ENCODE results near the gene ODAD4. TPM values are rescaled to one million over a fixed set of nuclear protein-coding genes. Genes with fewer than 3 reads are reported as not detected.

ODAD4 gene
- polyA plus RNA-seq, 1 experiment, result 0.56 TPM

DNA sequence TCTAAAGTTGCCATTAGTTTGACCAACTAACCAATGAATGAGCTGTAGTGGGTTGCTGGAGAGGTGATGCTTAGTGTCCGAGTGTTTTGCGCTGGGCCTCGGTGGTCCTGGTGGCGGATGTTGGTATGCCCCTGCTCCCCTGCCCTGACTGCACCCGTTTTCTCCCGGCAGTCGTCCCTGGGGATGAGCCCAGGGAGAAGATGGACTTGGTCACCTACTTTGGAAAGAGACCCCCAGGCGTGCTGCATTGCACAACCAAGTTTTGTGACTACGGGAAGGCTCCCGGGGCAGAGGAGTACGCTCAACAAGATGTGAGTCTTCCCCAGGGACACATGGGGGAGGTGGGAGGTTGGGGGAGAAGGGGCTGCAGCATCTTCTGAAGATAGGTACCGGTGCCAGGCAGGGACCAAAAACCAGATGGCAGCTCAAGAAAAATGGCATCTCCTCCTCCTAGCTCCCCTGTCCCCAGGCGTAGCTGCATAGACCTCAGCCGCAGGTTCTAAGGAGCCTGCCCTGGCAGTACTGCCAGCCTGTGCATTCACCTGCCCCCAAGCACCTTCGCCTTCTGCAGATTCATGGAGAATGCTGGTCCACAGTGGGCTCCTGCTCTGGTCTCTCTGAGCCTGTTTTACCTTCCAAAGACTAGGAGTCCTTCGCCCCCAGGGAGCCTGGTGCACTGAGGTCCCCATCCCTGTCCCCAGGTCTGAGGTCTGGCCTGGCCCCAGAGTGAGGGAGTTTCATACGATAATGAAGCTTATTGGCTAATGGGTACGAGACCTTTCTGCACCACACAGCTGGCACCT lies 41.5 kb downstream of the ODAD4 start:
- H3K27ac ChIP-seq (ENCODE audit: low read depth, low read length), result no peak overlapping the region
- H3K27me3 ChIP-seq (ENCODE audit: control insufficient read depth, insufficient read depth, low read length), result no peaks in the 10 kb centered on the region
- DNase-seq (ENCODE audit: low read depth, low spot score), result no peak
- H3K9me3 ChIP-seq (ENCODE audit: control insufficient read depth, insufficient read depth, low read length), result peaks cover 7% of the 10 kb centered on the region; the same call in 1 of the 2 replicates
- TF ChIP-seq, protein P1, sequence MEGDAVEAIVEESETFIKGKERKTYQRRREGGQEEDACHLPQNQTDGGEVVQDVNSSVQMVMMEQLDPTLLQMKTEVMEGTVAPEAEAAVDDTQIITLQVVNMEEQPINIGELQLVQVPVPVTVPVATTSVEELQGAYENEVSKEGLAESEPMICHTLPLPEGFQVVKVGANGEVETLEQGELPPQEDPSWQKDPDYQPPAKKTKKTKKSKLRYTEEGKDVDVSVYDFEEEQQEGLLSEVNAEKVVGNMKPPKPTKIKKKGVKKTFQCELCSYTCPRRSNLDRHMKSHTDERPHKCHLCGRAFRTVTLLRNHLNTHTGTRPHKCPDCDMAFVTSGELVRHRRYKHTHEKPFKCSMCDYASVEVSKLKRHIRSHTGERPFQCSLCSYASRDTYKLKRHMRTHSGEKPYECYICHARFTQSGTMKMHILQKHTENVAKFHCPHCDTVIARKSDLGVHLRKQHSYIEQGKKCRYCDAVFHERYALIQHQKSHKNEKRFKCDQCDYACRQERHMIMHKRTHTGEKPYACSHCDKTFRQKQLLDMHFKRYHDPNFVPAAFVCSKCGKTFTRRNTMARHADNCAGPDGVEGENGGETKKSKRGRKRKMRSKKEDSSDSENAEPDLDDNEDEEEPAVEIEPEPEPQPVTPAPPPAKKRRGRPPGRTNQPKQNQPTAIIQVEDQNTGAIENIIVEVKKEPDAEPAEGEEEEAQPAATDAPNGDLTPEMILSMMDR (IDR thresholded peaks at IDR 0.05; ENCODE audit: low read depth, low read length), result no peak
- H3K4me3 ChIP-seq (ENCODE audit: low read depth, low read length), result no peak overlapping the region
- ChIA-PET POLR2A (no interaction called here), CTCF (interaction anchor here (1.2 kb wide), 1 partner anchor 129 kb away, joined by 3 read pairs; no protein-coding TSS in a partner anchor)

DNA sequence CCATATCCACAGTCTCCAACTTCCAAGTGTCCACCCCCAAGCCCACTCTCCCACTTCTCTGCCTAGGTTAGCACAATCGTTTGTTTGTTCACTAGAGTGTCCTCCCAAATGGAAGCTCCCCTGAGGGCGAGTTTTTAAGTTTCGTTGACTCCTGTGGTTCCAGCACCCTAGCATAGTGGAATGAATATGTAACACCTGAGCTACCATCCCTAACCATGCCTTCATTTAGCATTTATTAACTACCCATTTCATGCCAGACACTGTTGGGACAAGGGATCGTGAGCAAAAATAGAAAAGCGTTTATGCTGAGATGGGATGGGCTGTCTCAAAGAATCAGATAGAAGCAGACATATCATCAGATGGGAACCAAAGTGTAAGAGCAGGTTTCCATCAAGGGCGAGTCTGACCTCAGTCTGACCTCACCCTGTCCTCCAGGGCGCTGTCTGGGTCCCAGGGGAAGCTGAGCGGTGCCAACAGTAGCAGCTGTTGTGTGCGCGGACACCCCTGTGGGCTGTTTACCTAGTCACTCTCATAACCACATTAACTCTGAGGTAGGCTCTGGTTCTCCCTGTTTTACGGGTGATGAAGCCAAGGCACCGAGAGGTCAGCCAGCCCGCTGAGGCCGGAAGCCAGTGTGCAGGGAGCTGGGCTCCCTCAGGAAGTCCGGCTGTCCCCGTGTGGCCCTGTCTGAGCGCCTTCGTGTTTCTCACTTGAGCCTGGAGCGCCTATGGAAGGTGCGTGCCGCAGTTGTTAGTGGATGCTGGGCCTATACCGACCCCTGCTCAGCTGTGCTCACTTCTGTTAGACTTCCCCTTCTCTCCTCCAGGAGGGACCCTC lies 42.4 kb downstream of the ODAD4 start:
- no peaks in the 10 kb centered on the region for H3K27me3 ChIP-seq (ENCODE audit: control insufficient read depth, insufficient read depth, low read length)
- no peak overlapping the region for H3K4me3 ChIP-seq (ENCODE audit: low read depth, low read length)
- H3K27ac ChIP-seq (ENCODE audit: low read depth, low read length), result peak overlapping the region; percentile 11
- no peak for DNase-seq (ENCODE audit: low read depth, low spot score)
- TF ChIP-seq, protein P1 (IDR thresholded peaks at IDR 0.05; ENCODE audit: low read depth, low read length), result no peak
- H3K9me3 ChIP-seq (ENCODE audit: control insufficient read depth, insufficient read depth, low read length), result peaks cover 6% of the 10 kb centered on the region; the same call in 1 of the 2 replicates
- ChIA-PET CTCF (interaction anchor here (1.2 kb wide), 1 partner anchor 128 kb away, joined by 3 read pairs; no protein-coding TSS in a partner anchor), POLR2A (interaction anchor here (0.6 kb wide), 1 partner anchor 171 kb away, joined by 3 read pairs; no protein-coding TSS in a partner anchor)

DNA sequence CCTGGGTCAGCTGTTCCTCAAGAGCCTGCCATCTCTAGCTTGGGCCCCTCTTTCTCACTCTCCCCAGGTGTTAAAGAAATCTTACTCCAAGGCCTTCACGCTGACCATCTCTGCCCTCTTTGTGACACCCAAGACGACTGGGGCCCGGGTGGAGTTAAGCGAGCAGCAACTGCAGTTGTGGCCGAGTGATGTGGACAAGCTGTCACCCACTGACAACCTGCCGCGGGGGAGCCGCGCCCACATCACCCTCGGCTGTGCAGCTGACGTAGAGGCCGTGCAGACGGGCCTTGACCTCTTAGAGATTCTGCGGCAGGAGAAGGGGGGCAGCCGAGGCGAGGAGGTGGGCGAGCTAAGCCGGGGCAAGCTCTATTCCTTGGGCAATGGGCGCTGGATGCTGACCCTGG lies 43.0 kb downstream of the ODAD4 start:
- DNase-seq (ENCODE audit: low read depth, low spot score), result no peak
- Histone ChIP-seq H3K9me3 (ENCODE audit: control insufficient read depth, insufficient read depth, low read length) (peaks cover under 1% of the 10 kb centered on the region; the same call in 1 of the 2 replicates), H3K4me3 (ENCODE audit: low read depth, low read length) (no peak overlapping the region), H3K27me3 (ENCODE audit: control insufficient read depth, insufficient read depth, low read length) (no peaks in the 10 kb centered on the region), H3K27ac (ENCODE audit: low read depth, low read length) (peak overlapping the region; percentile 11)
- CTCF ChIA-PET, result no interaction called here
- POLR2A ChIA-PET, result no interaction called here
- TF ChIP-seq, protein P1 (IDR thresholded peaks at IDR 0.05; ENCODE audit: low read depth, low read length), result no peak

DNA sequence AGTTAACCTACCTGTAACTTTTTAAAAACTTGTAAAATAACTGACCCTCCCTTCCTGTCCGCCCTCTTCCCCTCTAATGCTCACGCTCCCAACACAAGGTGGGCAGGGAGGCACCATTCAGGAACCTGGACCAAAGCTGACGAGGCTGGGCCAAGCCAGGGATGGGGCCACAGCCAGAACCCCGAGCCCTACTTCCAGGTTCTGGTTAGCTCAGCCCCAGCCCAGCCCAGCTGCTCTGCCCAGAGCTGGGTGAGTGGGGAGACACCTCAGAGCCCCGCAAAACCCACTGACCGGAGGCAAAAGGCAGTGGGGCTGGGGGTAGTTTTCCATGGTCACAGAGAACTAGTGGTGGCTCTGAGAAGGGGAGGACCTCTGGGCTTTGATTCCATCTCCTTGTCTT lies 43.6 kb downstream of the ODAD4 start:
- POLR2A ChIA-PET, result interaction anchor here (0.7 kb wide), 1 partner anchor 114 kb away, joined by 6 read pairs; no protein-coding TSS in a partner anchor
- H3K27ac ChIP-seq (ENCODE audit: low read depth, low read length), result no peak overlapping the region

More for the DNA sequence above, 43.6 kb downstream of the ODAD4 start:
- DNase-seq (ENCODE audit: low read depth, low spot score), result no peak
- Histone ChIP-seq H3K4me3 (ENCODE audit: low read depth, low read length) (no peak overlapping the region), H3K27me3 (ENCODE audit: control insufficient read depth, insufficient read depth, low read length) (no peaks in the 10 kb centered on the region), H3K9me3 (ENCODE audit: control insufficient read depth, insufficient read depth, low read length) (no peaks in the 10 kb centered on the region)
- CTCF ChIA-PET, result no interaction called here
- TF ChIP-seq, protein P1 (IDR thresholded peaks at IDR 0.05; ENCODE audit: low read depth, low read length), result no peak

Data from AG04450 (cell line).